Mucosa of descending colon (tissue), 3 donors: Measurements from ENCODE around the gene CRB3. TPM values are rescaled to one million over a fixed set of nuclear protein-coding genes. Genes with fewer than 3 reads are reported as not detected.

Experiments
- ATAC-seq: fragments of 200-7000 bp; cut with Tn5 transposase; one replicate; pipeline ENCODE4 v1.9.1; 2020; ENCODE audit warnings: mild to moderate bottlenecking, moderate library complexity
- DNase-seq, 3 donors: peaks; one replicate each; pipeline ENCODE4 v3.0.0-alpha.2; 2020
- H3K36me3 ChIP-seq: fragments of 200-600 bp; one replicate; pipeline ENCODE4 v1.8.0; 2021; ENCODE audit warnings: low read depth, mild to moderate bottlenecking
- H3K4me1 ChIP-seq: fragments of 200-600 bp; one replicate; pipeline ENCODE4 v1.8.0; 2021; ENCODE audit warnings: low read depth, mild to moderate bottlenecking
- H3K4me3 ChIP-seq: fragments of 200-600 bp; one replicate; pipeline ENCODE4 v1.8.0; 2021; ENCODE audit warnings: mild to moderate bottlenecking
- H3K9me3 ChIP-seq: fragments of 200-600 bp; one replicate; pipeline ENCODE4 v1.8.0; 2021; ENCODE audit warnings: mild to moderate bottlenecking
- CTCF ChIP-seq: fragments of 200-600 bp; IDR thresholded peaks from one replicate; pipeline ENCODE4 v1.8.0; 2022; ENCODE audit warnings: antibody characterized with exemption, mild to moderate bottlenecking
- intact Hi-C, 2 donors: fragments of 100-400 bp; cut with DNase I in 1 of 2; cut with micrococcal nuclease in 1 of 2; formaldehyde crosslinking; loops; one replicate each; pipeline versions ENCODE4 v1.11.0 to v1.11.1; 2022; cut with DNase I, micrococcal nuclease
- total RNA-seq, 3 donors: library from RNA; stranded (reverse); fragmentation: NEBNext Ultra II Directional in 2 of 3; extraction: Animal tissue kit (Norgen Biotek cat#: 25700) in 2 of 3; gene quantifications; one replicate each; pipeline versions ENCODE4 v1.2.1 to v1.2.4, GENCODE V29; 2021 to 2023
- donor health status: DM: no; HTN: no; CAD: no; lungs with moderate emphysema.
- donor health status: DM: no; HTN: no; CAD: no.
- donor health status: DM: no; HTN: yes; CAD: no.

The CRB3 gene
- total RNA-seq, 3 donors from 2014 or later, result 49.9 to 139 (median 86.0) TPM

- H3K4me3 ChIP-seq, result no peak overlapping the region
- no peak for DNase-seq
- TF ChIP-seq CTCF, result no peak
- no peaks in the 10 kb centered on the region for H3K4me1 ChIP-seq
- no peak for ATAC-seq
- intact Hi-C loops, result no loop called here
- H3K9me3 ChIP-seq, result peaks cover 7% of the 10 kb centered on the region
- peaks cover 8% of the 10 kb centered on the region for H3K36me3 ChIP-seq
Measured at GRCh38 chr19:6452899-6453298, 11.2 kb upstream of the CRB3 start.

GRCh38 chr19:6453951-6454565 lies 10.0 kb upstream of the CRB3 start:
- ATAC-seq (no peak), DNase-seq (no peak)
- Histone ChIP-seq H3K9me3 (peaks cover 7% of the 10 kb centered on the region), H3K36me3 (peaks cover 8% of the 10 kb centered on the region), H3K4me3 (no peak overlapping the region), H3K4me1 (peaks cover 6% of the 10 kb centered on the region)
- intact Hi-C loops, result no loop called here
- no peak for TF ChIP-seq CTCF

DNA sequence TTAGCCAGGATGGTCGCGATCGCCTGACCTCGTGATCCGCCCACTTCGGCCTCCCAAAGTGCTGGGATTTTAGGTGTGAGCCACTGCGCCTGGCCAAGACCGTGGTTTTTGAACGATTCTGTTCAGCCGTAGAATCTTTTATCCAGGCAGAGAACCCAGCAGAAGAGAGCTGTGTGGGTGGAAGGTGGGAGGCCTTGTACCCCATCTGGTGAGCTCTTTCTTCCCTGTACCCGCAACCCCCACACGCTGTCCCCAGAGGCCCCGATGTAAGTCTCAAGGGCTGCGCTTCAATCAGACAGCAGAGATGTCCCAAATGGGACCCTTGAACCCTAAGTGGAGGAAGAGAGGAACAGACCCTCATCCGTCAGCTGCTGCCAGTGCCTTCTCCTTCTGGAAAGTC lies 8.1 kb upstream of the CRB3 start:
- Histone ChIP-seq H3K4me3 (no peak overlapping the region), H3K36me3 (peaks cover 8% of the 10 kb centered on the region), H3K9me3 (peaks cover 7% of the 10 kb centered on the region), H3K4me1 (peaks cover 6% of the 10 kb centered on the region)
- ATAC-seq, result no peak
- no peak for DNase-seq
- intact Hi-C loops, result no loop called here
- TF ChIP-seq CTCF, result no peak

DNA sequence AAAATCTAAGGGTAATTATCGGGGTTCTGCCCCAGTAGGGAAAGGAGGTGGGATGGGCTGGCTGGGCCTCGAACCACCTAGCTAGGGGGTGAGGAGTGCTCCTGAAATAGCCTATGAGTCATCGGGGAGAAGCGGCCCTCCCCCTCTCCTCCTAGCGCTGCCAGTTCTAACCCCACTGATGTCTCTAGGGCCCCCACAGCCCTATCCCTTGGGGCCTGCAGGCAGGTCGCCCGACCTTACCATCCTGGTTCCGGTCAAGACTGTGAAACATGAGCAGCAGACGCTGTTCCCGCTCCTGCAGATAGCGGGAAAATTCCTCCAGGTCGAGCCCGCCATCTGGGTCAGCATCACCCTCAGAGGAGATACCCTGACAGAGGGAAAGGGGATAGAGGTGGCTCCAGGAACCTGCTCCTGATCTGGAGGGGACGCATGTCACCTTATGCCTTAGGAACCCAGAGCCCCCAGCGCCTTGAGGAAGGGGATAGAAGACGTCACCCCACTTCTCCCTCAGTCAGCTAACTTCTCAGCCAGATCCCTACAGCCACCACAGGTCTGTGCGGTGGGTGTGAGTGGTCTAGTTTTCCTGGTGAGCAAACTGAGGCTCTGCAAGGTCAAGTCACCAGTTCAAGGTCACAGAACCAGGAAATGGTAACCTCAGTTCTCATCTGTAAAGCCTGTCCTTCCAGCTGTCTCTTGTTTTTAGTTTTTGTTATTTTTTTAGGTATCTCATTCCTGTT lies 5.9 kb upstream of the CRB3 start:
- Histone ChIP-seq H3K4me3 (no peak overlapping the region), H3K9me3 (peaks cover 7% of the 10 kb centered on the region), H3K36me3 (peaks cover 8% of the 10 kb centered on the region), H3K4me1 (peaks cover 20% of the 10 kb centered on the region)
- DNase-seq (no peak), ATAC-seq (no peak)
- TF ChIP-seq CTCF, result no peak
- intact Hi-C loops, result no loop called here

- Histone ChIP-seq H3K36me3 (peaks cover 8% of the 10 kb centered on the region), H3K4me1 (peaks cover 27% of the 10 kb centered on the region), H3K9me3 (peaks cover 6% of the 10 kb centered on the region), H3K4me3 (peak overlapping the region; percentile 56)
- DNase-seq, result peak; percentile 38 to 67 (median 67)
- TF ChIP-seq CTCF, result no peak
- peak; percentile 27 for ATAC-seq
- intact Hi-C loops, result no loop called here
Measured at GRCh38 chr19:6458695-6459261, 5.3 kb upstream of the CRB3 start.
